ENCODE data around the gene IQGAP3. TPM values are rescaled to one million over a fixed set of nuclear protein-coding genes. Genes with fewer than 3 reads are reported as not detected.
A peak's percentile ranks its signal among the peaks of the same experiment; 100 is the strongest.

Gene IQGAP3
- total RNA-seq, 2 experiments from 2014 or later, result 24.3 to 31.3 TPM

GRCh38 chr1:156492013-156492590 lies 80.3 kb downstream of the IQGAP3 start:
- CTCF ChIA-PET, result interaction anchor here (0.7 to 18.2 kb wide), 9 partner anchors 5 to 117 kb away, joined by 3 to 372 read pairs (median 4); partner anchors contain the start of gene MEF2D
- DNase-seq (no peak), ATAC-seq (no peak)
- Mint-ChIP-seq H3K27ac (peak overlapping the region; percentile 90), H3K9me3 (ENCODE audit: low read depth) (no peaks in the 10 kb centered on the region), H3K36me3 (peaks cover 23% of the 10 kb centered on the region), H3K4me1 (peaks cover 98% of the 10 kb centered on the region), H3K4me3 (no peak overlapping the region), H3K27me3 (no peaks in the 10 kb centered on the region)

GRCh38 chr1:156491151-156491949 lies 81.0 kb downstream of the IQGAP3 start:
- Mint-ChIP-seq H3K27ac (peak overlapping the region; percentile 90), H3K4me1 (peaks cover 98% of the 10 kb centered on the region), H3K27me3 (no peaks in the 10 kb centered on the region), H3K9me3 (ENCODE audit: low read depth) (no peaks in the 10 kb centered on the region), H3K4me3 (no peak overlapping the region), H3K36me3 (peaks cover 24% of the 10 kb centered on the region)
- ATAC-seq (no peak), DNase-seq (no peak)
- CTCF ChIA-PET, result interaction anchor here (0.7 to 18.2 kb wide), 13 partner anchors 6 to 154 kb away, joined by 3 to 372 read pairs (median 4); partner anchors contain the start of gene MEF2D

GRCh38 chr1:156490401-156491032 lies 81.8 kb downstream of the IQGAP3 start:
- Mint-ChIP-seq H3K36me3 (peaks cover 22% of the 10 kb centered on the region), H3K4me1 (peaks cover 94% of the 10 kb centered on the region), H3K27me3 (no peaks in the 10 kb centered on the region), H3K27ac (peak overlapping the region; percentile 90), H3K9me3 (ENCODE audit: low read depth) (no peaks in the 10 kb centered on the region), H3K4me3 (peak overlapping the region; percentile 71)
- CTCF ChIA-PET, result interaction anchor here (0.7 to 18.2 kb wide), 10 partner anchors 6 to 169 kb away, joined by 3 to 372 read pairs (median 4); partner anchors contain the start of gene MEF2D
- ATAC-seq, result no peak
- no peak for DNase-seq

- H3K36me3 Mint-ChIP-seq, result peaks cover 16% of the 10 kb centered on the region
- H3K27ac Mint-ChIP-seq, result peak overlapping the region; percentile 90
- peak overlapping the region; percentile 71 for H3K4me3 Mint-ChIP-seq
- H3K27me3 Mint-ChIP-seq, result no peaks in the 10 kb centered on the region
- H3K4me1 Mint-ChIP-seq, result peaks cover 88% of the 10 kb centered on the region
- no peaks in the 10 kb centered on the region for H3K9me3 Mint-ChIP-seq (ENCODE audit: low read depth)
- ATAC-seq, result no peak
- CTCF ChIA-PET, result interaction anchor here (1.1 to 18.2 kb wide), 7 partner anchors 5 to 236 kb away, joined by 3 to 372 read pairs (median 7); partner anchors contain the start of gene MEF2D
- DNase-seq, result no peak
Measured at GRCh38 chr1:156489935-156490293, 82.5 kb downstream of the IQGAP3 start.

GRCh38 chr1:156489166-156489934 lies 83.0 kb downstream of the IQGAP3 start:
- H3K27ac Mint-ChIP-seq, result peak overlapping the region; percentile 90
- no peaks in the 10 kb centered on the region for H3K27me3 Mint-ChIP-seq
- ATAC-seq (peak; percentile 51), DNase-seq (peak; percentile 74)
- peaks cover 14% of the 10 kb centered on the region for H3K36me3 Mint-ChIP-seq
- CTCF ChIA-PET, result interaction anchor here (0.8 to 18.2 kb wide), 13 partner anchors 4 to 237 kb away, joined by 3 to 372 read pairs (median 4); partner anchors contain the start of genes MEF2D and TTC24
- H3K4me1 Mint-ChIP-seq, result peaks cover 88% of the 10 kb centered on the region
- H3K4me3 Mint-ChIP-seq, result peak overlapping the region; percentile 71
- H3K9me3 Mint-ChIP-seq (ENCODE audit: low read depth), result no peaks in the 10 kb centered on the region

- DNase-seq (peak; percentile 82), ATAC-seq (peak; percentile 63)
- Mint-ChIP-seq H3K27me3 (no peaks in the 10 kb centered on the region), H3K27ac (peak overlapping the region; percentile 90), H3K9me3 (ENCODE audit: low read depth) (no peaks in the 10 kb centered on the region), H3K4me1 (peaks cover 85% of the 10 kb centered on the region), H3K4me3 (peak overlapping the region; percentile 71), H3K36me3 (peaks cover 14% of the 10 kb centered on the region)
- CTCF ChIA-PET, result interaction anchor here (0.8 to 18.2 kb wide), 13 partner anchors 4 to 238 kb away, joined by 3 to 372 read pairs (median 4); partner anchors contain the start of genes MEF2D and TTC24
Measured at GRCh38 chr1:156488566-156489165, 83.7 kb downstream of the IQGAP3 start.

GRCh38 chr1:156487862-156488261 lies 84.5 kb downstream of the IQGAP3 start:
- Mint-ChIP-seq H3K27me3 (no peaks in the 10 kb centered on the region), H3K36me3 (peaks cover 17% of the 10 kb centered on the region), H3K27ac (peak overlapping the region; percentile 90), H3K4me3 (peak overlapping the region; percentile 71), H3K9me3 (ENCODE audit: low read depth) (no peaks in the 10 kb centered on the region), H3K4me1 (peaks cover 82% of the 10 kb centered on the region)
- CTCF ChIA-PET, result interaction anchor here (1.3 to 18.2 kb wide), 6 partner anchors 3 to 121 kb away, joined by 4 to 372 read pairs (median 6); partner anchors contain the start of gene MEF2D
- ATAC-seq (peak; percentile 28), DNase-seq (peak; percentile 75)

- no peak overlapping the region for H3K4me3 Mint-ChIP-seq
- peaks cover 82% of the 10 kb centered on the region for H3K4me1 Mint-ChIP-seq
- DNase-seq, result no peak
- peaks cover 22% of the 10 kb centered on the region for H3K36me3 Mint-ChIP-seq
- no peak for ATAC-seq
- CTCF ChIA-PET, result interaction anchor here (0.6 to 17.1 kb wide), 4 partner anchors 10 to 122 kb away, joined by 3 to 372 read pairs (median 6); partner anchors contain the start of genes MEF2D and NAXE
- peak overlapping the region; percentile 30 for H3K27ac Mint-ChIP-seq
- no peaks in the 10 kb centered on the region for H3K27me3 Mint-ChIP-seq
- H3K9me3 Mint-ChIP-seq (ENCODE audit: low read depth), result no peaks in the 10 kb centered on the region
Measured at GRCh38 chr1:156486421-156487344, 85.7 kb downstream of the IQGAP3 start.

- Mint-ChIP-seq H3K4me3 (no peak overlapping the region), H3K27me3 (no peaks in the 10 kb centered on the region), H3K27ac (peak overlapping the region; percentile 13), H3K4me1 (peaks cover 82% of the 10 kb centered on the region), H3K9me3 (ENCODE audit: low read depth) (no peaks in the 10 kb centered on the region), H3K36me3 (peaks cover 28% of the 10 kb centered on the region)
- CTCF ChIA-PET, result interaction anchor here (1.0 to 17.1 kb wide), 5 partner anchors 11 to 123 kb away, joined by 3 to 372 read pairs (median 3); partner anchors contain the start of gene MEF2D
- DNase-seq, result no peak
- no peak for ATAC-seq
Measured at GRCh38 chr1:156485984-156486383, 86.4 kb downstream of the IQGAP3 start.

- DNase-seq (no peak), ATAC-seq (no peak)
- CTCF ChIA-PET, result interaction anchor here (1.2 to 17.1 kb wide), 5 partner anchors 12 to 124 kb away, joined by 3 to 372 read pairs (median 6); partner anchors contain the start of gene MEF2D
- Mint-ChIP-seq H3K4me1 (peaks cover 78% of the 10 kb centered on the region), H3K36me3 (peaks cover 37% of the 10 kb centered on the region), H3K9me3 (ENCODE audit: low read depth) (no peaks in the 10 kb centered on the region), H3K4me3 (no peak overlapping the region), H3K27ac (peak overlapping the region; percentile 12), H3K27me3 (no peaks in the 10 kb centered on the region)
Measured at GRCh38 chr1:156484480-156485058, 87.8 kb downstream of the IQGAP3 start.

- no peaks in the 10 kb centered on the region for H3K27me3 Mint-ChIP-seq
- no peaks in the 10 kb centered on the region for H3K9me3 Mint-ChIP-seq (ENCODE audit: low read depth)
- no peak for ATAC-seq
- H3K4me1 Mint-ChIP-seq, result peaks cover 69% of the 10 kb centered on the region
- H3K4me3 Mint-ChIP-seq, result no peak overlapping the region
- CTCF ChIA-PET, result interaction anchor here (1.2 to 17.1 kb wide), 4 partner anchors 14 to 125 kb away, joined by 3 to 372 read pairs (median 4); partner anchors contain the start of gene MEF2D
- no peak for DNase-seq
- H3K27ac Mint-ChIP-seq, result no peak overlapping the region
- peaks cover 47% of the 10 kb centered on the region for H3K36me3 Mint-ChIP-seq
Measured at GRCh38 chr1:156483397-156483796, 89.0 kb downstream of the IQGAP3 start.

Data from activated CD8-positive, alpha-beta memory T cell treated with anti-CD3 and anti-CD28 coated beads, Interleukin-2, amount 10 ng/mL, durations not matched to agents 7 days and 5 days (primary cell).